DND-41 (cell line): ENCODE data around the gene BCL11B.

Experiments
- EZH2 ChIP-seq: IDR thresholded peaks from 3 replicates; pipeline ENCODE4 v1.6.1; 2012; ENCODE audit warnings: borderline replicate concordance, low read depth, mild to moderate bottlenecking, moderate library complexity, low read length, inconsistent platforms; ENCODE audit not compliant: severe bottlenecking
- TF ChIP-seq, protein P1 (sequence below): IDR thresholded peaks from 2 replicates; pipeline ENCODE4 v1.5.1; 2012; ENCODE audit warnings: borderline replicate concordance, low read length, moderate library complexity, mild to moderate bottlenecking; ENCODE audit not compliant: poor library complexity, severe bottlenecking; ENCODE audit errors: extremely low read depth

DNA sequence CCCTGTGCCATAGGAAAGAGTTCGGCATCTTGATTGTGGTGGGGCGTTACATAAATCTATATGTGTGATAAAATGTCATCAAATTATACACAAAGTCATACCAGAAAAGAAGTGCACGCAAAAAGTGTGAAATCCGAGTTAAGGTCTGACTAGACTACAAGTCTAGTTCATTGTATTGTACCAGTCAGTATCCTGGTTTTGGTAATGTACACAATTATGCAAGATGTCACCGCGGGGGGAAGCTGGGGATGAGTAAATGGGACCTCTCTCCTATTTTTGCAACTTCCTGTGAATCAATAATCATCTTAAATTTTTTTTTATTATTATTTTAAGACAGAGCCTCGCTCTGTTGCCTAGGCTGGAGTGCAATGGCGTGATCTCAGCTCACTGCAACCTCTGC is 43.2 kb upstream of the BCL11B start:
- TF ChIP-seq, protein P1, sequence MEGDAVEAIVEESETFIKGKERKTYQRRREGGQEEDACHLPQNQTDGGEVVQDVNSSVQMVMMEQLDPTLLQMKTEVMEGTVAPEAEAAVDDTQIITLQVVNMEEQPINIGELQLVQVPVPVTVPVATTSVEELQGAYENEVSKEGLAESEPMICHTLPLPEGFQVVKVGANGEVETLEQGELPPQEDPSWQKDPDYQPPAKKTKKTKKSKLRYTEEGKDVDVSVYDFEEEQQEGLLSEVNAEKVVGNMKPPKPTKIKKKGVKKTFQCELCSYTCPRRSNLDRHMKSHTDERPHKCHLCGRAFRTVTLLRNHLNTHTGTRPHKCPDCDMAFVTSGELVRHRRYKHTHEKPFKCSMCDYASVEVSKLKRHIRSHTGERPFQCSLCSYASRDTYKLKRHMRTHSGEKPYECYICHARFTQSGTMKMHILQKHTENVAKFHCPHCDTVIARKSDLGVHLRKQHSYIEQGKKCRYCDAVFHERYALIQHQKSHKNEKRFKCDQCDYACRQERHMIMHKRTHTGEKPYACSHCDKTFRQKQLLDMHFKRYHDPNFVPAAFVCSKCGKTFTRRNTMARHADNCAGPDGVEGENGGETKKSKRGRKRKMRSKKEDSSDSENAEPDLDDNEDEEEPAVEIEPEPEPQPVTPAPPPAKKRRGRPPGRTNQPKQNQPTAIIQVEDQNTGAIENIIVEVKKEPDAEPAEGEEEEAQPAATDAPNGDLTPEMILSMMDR = no peak
- no peak for TF ChIP-seq EZH2
